HL-60 (cell line): Measurements from ENCODE around the gene PIP5K1C.

Experiments
- DNase-seq, 2 experiments: peaks; one replicate each; pipeline ENCODE4 v3.0.0-alpha.2; 2010 to 2020; ENCODE audit warnings: low read depth in 1 of 2, low spot score in 1 of 2
- H3K27ac ChIP-seq: fragments of 250-450 bp; sonication (Bioruptor Pico); replicated peaks from 2 replicates; pipeline ENCODE4 v1.5.1; 2020; ENCODE audit warnings: mild to moderate bottlenecking, moderate library complexity
- H3K27me3 ChIP-seq: fragments of 250-450 bp; sonication (Bioruptor Pico); 2 replicates; pipeline ENCODE4 v1.5.1; 2021; ENCODE audit warnings: mild to moderate bottlenecking, moderate library complexity; ENCODE audit not compliant: insufficient read depth, poor library complexity, severe bottlenecking
- H3K4me3 ChIP-seq: replicated peaks from 2 replicates; pipeline ENCODE4 v1.5.1; 2011; ENCODE audit warnings: mild to moderate bottlenecking, control low read depth, low read length; ENCODE audit not compliant: insufficient read depth
- GABPA ChIP-seq: IDR thresholded peaks from 2 replicates; pipeline ENCODE4 v1.6.1; 2012; ENCODE audit warnings: low read depth
- POLR2AphosphoS5 ChIP-seq: IDR thresholded peaks from 2 replicates; pipeline ENCODE4 v1.6.1; 2012; ENCODE audit warnings: low read depth
- SPI1 ChIP-seq: IDR thresholded peaks from 2 replicates; pipeline ENCODE4 v1.6.1; 2012; ENCODE audit warnings: low read depth, mild to moderate bottlenecking, borderline replicate concordance
- TF ChIP-seq, protein P1 (sequence below): IDR thresholded peaks from 2 replicates; pipeline ENCODE4 v1.6.1; 2012; ENCODE audit warnings: low read depth; ENCODE audit not compliant: insufficient replicate concordance
- TF ChIP-seq, protein P2 (sequence below): IDR thresholded peaks from one replicate; pipeline ENCODE4 v1.5.1; 2011; ENCODE audit warnings: low read length, control low read depth, inconsistent platforms; ENCODE audit not compliant: insufficient read depth

The PIP5K1C gene

DNA sequence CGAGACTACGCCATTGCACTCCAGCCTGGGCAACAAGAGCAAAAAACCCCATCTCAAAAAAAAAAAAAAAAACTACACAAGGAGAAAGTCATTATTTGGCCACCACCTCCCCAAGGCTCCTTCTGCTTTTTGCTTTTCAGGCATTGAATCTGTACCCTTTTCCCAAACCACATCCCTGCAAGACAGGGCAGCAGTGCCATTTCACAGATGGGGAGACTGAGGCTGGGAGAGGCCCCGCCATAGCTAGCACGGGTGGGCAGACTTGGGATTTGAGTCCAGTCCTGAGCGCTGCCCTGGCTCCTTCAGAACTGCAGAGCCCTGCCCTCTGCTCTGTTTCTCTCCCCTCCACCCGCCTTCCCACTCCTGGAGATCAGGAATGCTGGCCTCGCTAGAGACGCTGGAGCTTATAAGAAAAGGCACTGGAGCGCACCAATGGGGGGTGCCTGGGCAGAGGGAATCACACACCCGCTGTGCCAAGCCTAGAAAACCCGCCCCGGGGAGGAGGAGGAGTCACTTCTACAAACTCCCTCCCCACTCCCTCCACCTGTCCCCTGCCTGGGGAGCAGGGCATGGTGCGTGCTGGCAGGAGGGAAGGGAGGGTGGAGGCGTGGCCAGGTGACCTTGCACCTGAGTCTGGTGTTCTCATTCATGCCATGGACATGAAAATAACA is 25.5 kb upstream of the PIP5K1C start:
- H3K27ac ChIP-seq, result no peak overlapping the region
- no peak for DNase-seq
- no peak overlapping the region for H3K4me3 ChIP-seq
- H3K27me3 ChIP-seq, result peaks cover 24% of the 10 kb centered on the region
- TF ChIP-seq, protein P1, sequence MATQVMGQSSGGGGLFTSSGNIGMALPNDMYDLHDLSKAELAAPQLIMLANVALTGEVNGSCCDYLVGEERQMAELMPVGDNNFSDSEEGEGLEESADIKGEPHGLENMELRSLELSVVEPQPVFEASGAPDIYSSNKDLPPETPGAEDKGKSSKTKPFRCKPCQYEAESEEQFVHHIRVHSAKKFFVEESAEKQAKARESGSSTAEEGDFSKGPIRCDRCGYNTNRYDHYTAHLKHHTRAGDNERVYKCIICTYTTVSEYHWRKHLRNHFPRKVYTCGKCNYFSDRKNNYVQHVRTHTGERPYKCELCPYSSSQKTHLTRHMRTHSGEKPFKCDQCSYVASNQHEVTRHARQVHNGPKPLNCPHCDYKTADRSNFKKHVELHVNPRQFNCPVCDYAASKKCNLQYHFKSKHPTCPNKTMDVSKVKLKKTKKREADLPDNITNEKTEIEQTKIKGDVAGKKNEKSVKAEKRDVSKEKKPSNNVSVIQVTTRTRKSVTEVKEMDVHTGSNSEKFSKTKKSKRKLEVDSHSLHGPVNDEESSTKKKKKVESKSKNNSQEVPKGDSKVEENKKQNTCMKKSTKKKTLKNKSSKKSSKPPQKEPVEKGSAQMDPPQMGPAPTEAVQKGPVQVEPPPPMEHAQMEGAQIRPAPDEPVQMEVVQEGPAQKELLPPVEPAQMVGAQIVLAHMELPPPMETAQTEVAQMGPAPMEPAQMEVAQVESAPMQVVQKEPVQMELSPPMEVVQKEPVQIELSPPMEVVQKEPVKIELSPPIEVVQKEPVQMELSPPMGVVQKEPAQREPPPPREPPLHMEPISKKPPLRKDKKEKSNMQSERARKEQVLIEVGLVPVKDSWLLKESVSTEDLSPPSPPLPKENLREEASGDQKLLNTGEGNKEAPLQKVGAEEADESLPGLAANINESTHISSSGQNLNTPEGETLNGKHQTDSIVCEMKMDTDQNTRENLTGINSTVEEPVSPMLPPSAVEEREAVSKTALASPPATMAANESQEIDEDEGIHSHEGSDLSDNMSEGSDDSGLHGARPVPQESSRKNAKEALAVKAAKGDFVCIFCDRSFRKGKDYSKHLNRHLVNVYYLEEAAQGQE, result no peak
- TF ChIP-seq SPI1, result no peak
- TF ChIP-seq, protein P2, sequence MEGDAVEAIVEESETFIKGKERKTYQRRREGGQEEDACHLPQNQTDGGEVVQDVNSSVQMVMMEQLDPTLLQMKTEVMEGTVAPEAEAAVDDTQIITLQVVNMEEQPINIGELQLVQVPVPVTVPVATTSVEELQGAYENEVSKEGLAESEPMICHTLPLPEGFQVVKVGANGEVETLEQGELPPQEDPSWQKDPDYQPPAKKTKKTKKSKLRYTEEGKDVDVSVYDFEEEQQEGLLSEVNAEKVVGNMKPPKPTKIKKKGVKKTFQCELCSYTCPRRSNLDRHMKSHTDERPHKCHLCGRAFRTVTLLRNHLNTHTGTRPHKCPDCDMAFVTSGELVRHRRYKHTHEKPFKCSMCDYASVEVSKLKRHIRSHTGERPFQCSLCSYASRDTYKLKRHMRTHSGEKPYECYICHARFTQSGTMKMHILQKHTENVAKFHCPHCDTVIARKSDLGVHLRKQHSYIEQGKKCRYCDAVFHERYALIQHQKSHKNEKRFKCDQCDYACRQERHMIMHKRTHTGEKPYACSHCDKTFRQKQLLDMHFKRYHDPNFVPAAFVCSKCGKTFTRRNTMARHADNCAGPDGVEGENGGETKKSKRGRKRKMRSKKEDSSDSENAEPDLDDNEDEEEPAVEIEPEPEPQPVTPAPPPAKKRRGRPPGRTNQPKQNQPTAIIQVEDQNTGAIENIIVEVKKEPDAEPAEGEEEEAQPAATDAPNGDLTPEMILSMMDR, result no peak
- TF ChIP-seq POLR2AphosphoS5, result no peak

DNA sequence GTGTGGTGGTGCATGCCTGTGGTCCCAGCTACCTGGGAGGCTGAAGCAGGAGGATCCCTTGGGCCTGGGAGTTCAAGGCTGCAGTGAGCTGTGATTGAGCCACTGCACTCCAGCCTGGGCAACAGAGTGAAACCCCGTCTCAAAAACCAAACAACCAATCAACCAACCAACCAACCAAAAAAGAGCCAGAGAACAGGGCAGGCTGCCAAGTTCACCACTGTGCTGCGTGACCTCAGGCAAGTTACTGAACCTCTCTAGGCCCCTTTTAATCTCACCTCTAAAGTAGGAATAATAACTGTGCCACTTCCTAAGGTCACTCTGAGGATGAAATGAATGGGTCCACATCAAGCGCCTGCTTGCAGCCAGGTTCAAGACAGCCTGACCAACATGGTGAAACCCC is 24.9 kb upstream of the PIP5K1C start:
- TF ChIP-seq, protein P1, result no peak
- TF ChIP-seq, protein P2, result no peak
- TF ChIP-seq POLR2AphosphoS5 (no peak), SPI1 (no peak), GABPA (no peak)
- H3K4me3 ChIP-seq, result no peak overlapping the region
- DNase-seq, result no peak
- no peak overlapping the region for H3K27ac ChIP-seq
- H3K27me3 ChIP-seq, result peaks cover 30% of the 10 kb centered on the region

DNA sequence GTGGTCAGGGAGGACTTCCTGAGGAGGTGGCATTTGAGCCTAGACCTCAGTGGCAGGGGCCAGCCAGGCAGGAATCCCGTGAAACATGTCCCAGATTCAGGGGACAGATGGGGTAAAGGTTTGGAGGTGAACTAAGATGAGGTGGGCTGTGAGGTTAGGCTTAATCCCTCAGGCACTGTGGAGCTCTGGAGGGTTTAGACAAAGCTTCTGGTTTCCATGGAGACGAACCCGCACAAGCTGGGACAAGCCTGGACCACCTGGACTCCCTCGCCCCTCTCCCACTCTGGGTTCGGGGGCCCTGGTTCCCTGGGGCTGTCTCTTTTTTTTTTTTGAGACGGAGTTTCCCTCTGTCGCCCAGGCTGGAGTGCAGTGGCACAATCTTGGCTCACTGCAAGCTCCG is 23.6 kb upstream of the PIP5K1C start:
- Histone ChIP-seq H3K4me3 (no peak overlapping the region), H3K27ac (no peak overlapping the region), H3K27me3 (peaks cover 35% of the 10 kb centered on the region)
- no peak for DNase-seq
- no peak for TF ChIP-seq SPI1
- TF ChIP-seq, protein P2, result no peak
- TF ChIP-seq POLR2AphosphoS5, result no peak
- TF ChIP-seq GABPA, result no peak
- TF ChIP-seq, protein P1, result no peak
